Measurements from ENCODE around the gene GPR137C.

Gene GPR137C

GRCh38 chr14:52552063-52552988 lies at the start of gene GPR137C, which contains the start of gene TXNDC16:
Gene GPR137C, plus strand, starts transcription at chr14:52552836. Its CDS starts 312 bp downstream, at chr14:52553148.
Gene TXNDC16, minus strand, starts transcription at chr14:52552505. Its CDS starts 8,948 bp downstream, at chr14:52543557.
- DNase-seq (ENCODE audit: low spot score): peak; percentile 100

GRCh38 chr14:52513249-52513648 lies 39.4 kb upstream of the GPR137C start:
- no peak for DNase-seq (ENCODE audit: low spot score)

GRCh38 chr14:52514046-52514811 lies 38.4 kb upstream of the GPR137C start:
- no peak for DNase-seq (ENCODE audit: low spot score)

- DNase-seq (ENCODE audit: low spot score): no peak
Measured at GRCh38 chr14:52522033-52522432, 30.6 kb upstream of the GPR137C start.

- no peak for DNase-seq (ENCODE audit: low spot score)
Measured at GRCh38 chr14:52522581-52523345, 29.9 kb upstream of the GPR137C start.

- DNase-seq (ENCODE audit: low spot score): no peak
Measured at GRCh38 chr14:52527052-52527451, 25.6 kb upstream of the GPR137C start.

GRCh38 chr14:52531481-52531880 lies 21.2 kb upstream of the GPR137C start:
- DNase-seq (ENCODE audit: low spot score): no peak

- DNase-seq (ENCODE audit: low spot score): no peak
Measured at GRCh38 chr14:52536269-52536668, 16.4 kb upstream of the GPR137C start.

GRCh38 chr14:52538623-52539022 lies 14.0 kb upstream of the GPR137C start:
- no peak for DNase-seq (ENCODE audit: low spot score)

GRCh38 chr14:52545584-52546317 lies 6.9 kb upstream of the GPR137C start:
- no peak for DNase-seq (ENCODE audit: low spot score)

GRCh38 chr14:52546318-52546670 lies 6.3 kb upstream of the GPR137C start:
- no peak for DNase-seq (ENCODE audit: low spot score)

GRCh38 chr14:52547027-52547426 lies 5.6 kb upstream of the GPR137C start:
- no peak for DNase-seq (ENCODE audit: low spot score)

- DNase-seq (ENCODE audit: low spot score): no peak
Measured at GRCh38 chr14:52547526-52547925, 5.1 kb upstream of the GPR137C start.

- no peak for DNase-seq (ENCODE audit: low spot score)
Measured at GRCh38 chr14:52550661-52551060, 2.0 kb upstream of the GPR137C start.

GRCh38 chr14:52551205-52551604 lies 1.4 kb upstream of the GPR137C start:
- no peak for DNase-seq (ENCODE audit: low spot score)

GRCh38 chr14:52551696-52552062 lies 957 bp upstream of the GPR137C start:
- peak; percentile 39 for DNase-seq (ENCODE audit: low spot score)

- DNase-seq (ENCODE audit: low spot score): peak; percentile 35
Measured at GRCh38 chr14:52553002-52553670, 500 bp downstream of the GPR137C start.

- peak; percentile 89 for DNase-seq (ENCODE audit: low spot score)
Measured at GRCh38 chr14:52553671-52554575, 1.3 kb downstream of the GPR137C start.

- DNase-seq (ENCODE audit: low spot score): no peak
Measured at GRCh38 chr14:52558688-52559087, 6.1 kb downstream of the GPR137C start.

- DNase-seq (ENCODE audit: low spot score): peak; percentile 37
Measured at GRCh38 chr14:52563120-52563519, 10.5 kb downstream of the GPR137C start.

Data from kidney tubule cell (primary cell).